GM21381 (cell line): ENCODE results near the gene JADE3.
"Not testable (repeated sequence)": the region's sequence is repeated elsewhere in the genome, so short reads cannot be mapped to it uniquely, and the experiment has no call there.

ENCODE experiments used
- ATAC-seq: cut with Tn5 transposase; IDR thresholded peaks from one replicate; pipeline ENCODE4 v1.9.1; 2021; ENCODE audit warnings: mild to moderate bottlenecking, moderate library complexity; ENCODE audit not compliant: unreplicated experiment

Gene JADE3

GRCh38 chrX:46929439-46930261 is 17.4 kb downstream of the JADE3 start:
- no peak for ATAC-seq

GRCh38 chrX:46935295-46935694 is 23.1 kb downstream of the JADE3 start:
- ATAC-seq = no peak

- no peak for ATAC-seq
Observed at GRCh38 chrX:46938589-46938988, 26.4 kb downstream of the JADE3 start.

- no peak for ATAC-seq
Observed at GRCh38 chrX:46941341-46941740, 29.1 kb downstream of the JADE3 start.

GRCh38 chrX:46953137-46953527 is 40.9 kb downstream of the JADE3 start:
- ATAC-seq = peak; percentile 62

- peak; percentile 36 for ATAC-seq
Observed at GRCh38 chrX:46953597-46953996, 41.4 kb downstream of the JADE3 start.

GRCh38 chrX:46954716-46955115 is 42.5 kb downstream of the JADE3 start:
- ATAC-seq = no peak

GRCh38 chrX:46956589-46956988 is 44.4 kb downstream of the JADE3 start:
- not testable (repeated sequence) for ATAC-seq

GRCh38 chrX:46957297-46957696 is 45.1 kb downstream of the JADE3 start:
- ATAC-seq = no peak

- no peak for ATAC-seq
Observed at GRCh38 chrX:46959101-46959500, 46.9 kb downstream of the JADE3 start.

GRCh38 chrX:46959985-46960700 is 47.9 kb downstream of the JADE3 start:
- no peak for ATAC-seq

GRCh38 chrX:46961097-46961496 is 48.9 kb downstream of the JADE3 start:
- ATAC-seq = no peak

- ATAC-seq = no peak
Observed at GRCh38 chrX:46961574-46962283, 49.5 kb downstream of the JADE3 start.

- ATAC-seq = no peak
Observed at GRCh38 chrX:46965125-46965758, 53.0 kb downstream of the JADE3 start.

GRCh38 chrX:46967547-46967946 is 55.3 kb downstream of the JADE3 start:
- no peak for ATAC-seq

- not testable (repeated sequence) for ATAC-seq
Observed at GRCh38 chrX:46977046-46977445, 64.8 kb downstream of the JADE3 start.

- no peak for ATAC-seq
Observed at GRCh38 chrX:46978341-46979291, 66.4 kb downstream of the JADE3 start.

- no peak for ATAC-seq
Observed at GRCh38 chrX:46984705-46985104, 72.5 kb downstream of the JADE3 start.

- no peak for ATAC-seq
Observed at GRCh38 chrX:46989548-46989947, 77.3 kb downstream of the JADE3 start.

- ATAC-seq = no peak
Observed at GRCh38 chrX:46991664-46992063, 79.4 kb downstream of the JADE3 start.
